HG03558 (cell line): ENCODE data around the gene COL9A3.

Experiments
- ATAC-seq: cut with Tn5 transposase; IDR thresholded peaks from one replicate; pipeline ENCODE4 v1.9.1; 2021; ENCODE audit warnings: moderate number of reproducible peaks; ENCODE audit not compliant: unreplicated experiment; ENCODE audit errors: extremely low read depth

COL9A3 gene

DNA sequence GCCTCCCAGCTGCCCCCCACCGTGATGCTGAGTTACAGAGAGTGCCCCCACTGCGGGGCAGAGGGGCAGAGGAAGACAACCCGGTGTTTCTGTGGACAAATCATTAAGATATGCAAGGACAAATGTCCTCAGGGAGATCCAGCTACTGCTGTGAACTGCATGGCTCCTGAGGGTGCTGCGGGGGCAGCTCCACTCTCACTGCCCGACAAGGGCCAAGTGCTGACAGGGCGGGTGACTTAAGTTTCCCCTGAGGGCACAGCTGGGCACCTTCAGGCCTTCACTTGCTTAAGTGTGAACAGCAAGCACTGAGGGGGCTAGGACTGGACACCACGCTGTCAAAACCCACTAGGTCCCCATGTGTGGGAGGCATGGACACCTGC lies 71.0 kb downstream of the COL9A3 start:
- no peak for ATAC-seq

DNA sequence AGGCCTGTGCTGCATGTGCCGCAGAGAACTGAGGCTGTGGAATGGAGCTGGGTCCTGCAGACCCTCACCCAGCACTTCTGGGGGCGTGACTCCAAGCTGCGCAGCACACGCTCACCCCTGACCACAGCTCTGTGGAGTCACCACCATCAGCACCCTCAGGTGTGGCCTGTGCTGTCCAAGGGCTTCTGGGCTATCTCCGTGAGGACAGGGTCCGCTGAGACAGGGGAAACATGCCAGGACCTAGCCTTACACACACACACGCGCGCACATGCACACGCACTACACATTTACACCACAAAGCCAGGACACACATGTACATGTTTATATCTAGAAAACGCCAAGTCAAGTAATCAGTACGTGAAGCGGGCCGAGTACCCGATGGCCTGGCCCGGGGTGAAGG lies 71.6 kb downstream of the COL9A3 start:
- no peak for ATAC-seq

DNA sequence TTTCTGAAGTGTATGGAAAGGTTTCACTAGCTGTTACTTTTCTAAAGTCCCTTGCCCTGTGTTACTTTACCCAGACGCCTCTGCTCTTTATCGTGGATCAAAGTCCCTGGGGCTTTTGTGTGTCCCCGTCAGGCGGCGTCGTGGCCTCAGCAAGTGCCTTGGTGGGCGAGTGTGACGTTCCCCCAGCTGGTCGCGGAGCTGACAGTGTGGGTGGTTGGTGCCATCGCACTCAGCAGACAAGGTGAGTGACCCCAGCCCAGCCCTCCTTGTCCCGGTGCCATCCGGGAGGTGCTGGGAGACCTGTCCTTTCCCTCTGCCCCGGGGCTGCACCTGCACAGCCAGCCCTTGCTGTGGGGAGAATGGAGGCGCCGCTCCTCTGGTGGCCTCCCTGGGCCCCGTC lies 72.1 kb downstream of the COL9A3 start:
- no peak for ATAC-seq

DNA sequence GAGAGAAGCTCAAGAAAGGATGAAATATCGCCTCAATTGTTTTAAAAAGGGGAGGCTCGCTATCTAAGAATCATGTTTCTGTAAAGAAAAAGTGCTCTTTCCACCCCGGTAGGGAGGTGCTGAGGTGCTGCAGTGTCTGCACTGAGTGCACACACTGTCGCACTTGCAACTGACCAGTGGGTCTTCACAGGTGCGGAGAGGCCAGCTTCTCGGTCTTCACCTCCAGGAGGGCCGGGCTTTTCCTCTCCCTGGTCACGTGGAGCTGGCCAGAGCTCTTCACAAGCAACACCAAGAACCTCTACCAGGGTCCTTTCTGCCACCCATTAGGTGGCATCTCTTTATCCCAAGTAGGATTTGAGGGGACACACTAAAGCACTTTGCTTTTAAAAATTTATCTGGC lies 72.6 kb downstream of the COL9A3 start:
- ATAC-seq = no peak

DNA sequence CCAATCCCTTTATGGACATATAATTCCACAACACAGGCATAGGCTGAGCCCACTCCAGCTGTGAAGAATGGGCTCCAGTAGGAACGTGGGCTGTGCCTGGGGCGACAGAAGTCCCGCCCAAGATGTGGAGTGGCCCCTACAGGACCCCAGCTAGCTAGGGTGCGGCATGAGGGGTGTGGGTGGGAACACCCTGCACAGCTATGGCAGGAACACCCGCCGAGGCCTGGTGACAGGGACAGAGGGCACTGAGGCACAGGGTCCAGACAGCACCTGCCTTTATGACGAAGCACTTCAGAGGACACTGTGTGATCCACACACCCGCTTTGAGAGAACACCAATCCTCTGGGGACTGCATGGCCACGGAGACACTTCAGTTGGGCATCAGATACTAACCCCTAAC lies 73.0 kb downstream of the COL9A3 start:
- no peak for ATAC-seq

DNA sequence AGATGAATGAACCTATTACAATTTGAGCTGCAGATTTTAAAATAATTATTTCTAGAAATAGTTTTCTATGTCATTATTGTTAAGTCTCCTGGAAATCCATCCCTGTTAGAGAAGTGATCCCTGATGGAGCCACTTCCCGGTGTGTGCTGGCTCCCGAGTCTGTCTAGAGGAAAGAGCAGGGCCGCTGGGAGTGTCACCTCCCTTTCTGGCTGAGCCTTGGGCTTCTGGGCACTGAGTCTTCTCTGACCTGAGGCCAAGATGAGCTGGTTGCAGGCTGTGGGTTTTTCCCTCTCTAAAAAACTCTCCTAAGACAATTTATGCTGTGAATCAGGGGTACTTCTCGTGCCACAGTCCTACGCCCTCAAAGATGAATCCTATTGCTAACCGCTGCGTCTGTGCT lies 73.6 kb downstream of the COL9A3 start:
- no peak for ATAC-seq
